NCI-H446 treated with DMSO at 0.1 percent for 48 hours (cell line): Measurements from ENCODE around the gene EMILIN1.
A peak's percentile ranks its signal among the peaks of the same experiment; 100 is the strongest.

ENCODE experiments used
- DNase-seq: peaks from one replicate; lab custom pipeline; 2025; lab: John Stamatoyannopoulos, UW

The EMILIN1 gene

GRCh38 chr2:27080140-27080469 lies 1.7 kb downstream of the EMILIN1 start:
- no peak for DNase-seq

DNA sequence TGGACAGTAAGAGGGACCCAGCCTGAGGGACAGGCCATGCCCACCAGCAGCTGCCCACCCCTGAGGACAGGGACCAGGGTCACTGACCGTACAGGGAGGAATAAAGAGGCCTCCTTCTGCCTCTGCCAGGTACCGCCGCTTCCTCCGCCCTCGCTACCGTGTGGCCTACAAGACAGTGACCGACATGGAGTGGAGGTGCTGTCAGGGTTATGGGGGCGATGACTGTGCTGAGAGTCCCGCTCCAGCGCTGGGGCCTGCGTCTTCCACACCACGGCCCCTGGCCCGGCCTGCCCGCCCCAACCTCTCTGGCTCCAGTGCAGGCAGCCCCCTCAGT lies 2.2 kb downstream of the EMILIN1 start:
- DNase-seq: no peak

DNA sequence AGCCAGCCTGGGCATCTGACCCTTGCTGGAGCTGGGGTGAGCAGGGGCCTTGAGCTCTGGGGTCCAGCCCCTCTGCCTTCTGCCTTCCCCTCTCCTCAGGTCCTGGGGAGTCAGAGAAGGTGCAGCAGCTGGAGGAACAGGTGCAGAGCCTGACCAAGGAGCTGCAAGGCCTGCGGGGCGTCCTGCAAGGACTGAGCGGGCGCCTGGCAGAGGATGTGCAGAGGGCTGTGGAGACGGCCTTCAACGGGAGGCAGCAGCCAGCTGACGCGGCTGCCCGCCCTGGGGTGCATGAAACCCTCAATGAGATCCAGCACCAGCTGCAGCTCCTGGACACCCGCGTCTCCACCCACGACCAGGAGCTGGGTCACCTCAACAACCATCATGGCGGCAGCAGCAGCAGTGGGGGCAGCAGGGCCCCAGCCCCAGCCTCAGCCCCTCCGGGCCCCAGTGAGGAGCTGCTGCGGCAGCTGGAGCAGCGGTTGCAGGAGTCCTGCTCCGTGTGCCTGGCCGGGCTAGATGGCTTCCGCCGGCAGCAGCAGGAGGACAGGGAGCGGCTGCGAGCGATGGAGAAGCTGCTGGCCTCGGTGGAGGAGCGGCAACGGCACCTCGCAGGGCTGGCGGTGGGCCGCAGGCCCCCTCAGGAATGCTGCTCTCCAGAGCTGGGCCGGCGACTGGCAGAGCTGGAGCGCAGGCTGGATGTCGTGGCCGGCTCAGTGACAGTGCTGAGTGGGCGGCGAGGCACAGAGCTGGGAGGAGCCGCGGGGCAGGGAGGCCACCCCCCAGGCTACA lies 3.8 kb downstream of the EMILIN1 start:
- DNase-seq: no peak

DNA sequence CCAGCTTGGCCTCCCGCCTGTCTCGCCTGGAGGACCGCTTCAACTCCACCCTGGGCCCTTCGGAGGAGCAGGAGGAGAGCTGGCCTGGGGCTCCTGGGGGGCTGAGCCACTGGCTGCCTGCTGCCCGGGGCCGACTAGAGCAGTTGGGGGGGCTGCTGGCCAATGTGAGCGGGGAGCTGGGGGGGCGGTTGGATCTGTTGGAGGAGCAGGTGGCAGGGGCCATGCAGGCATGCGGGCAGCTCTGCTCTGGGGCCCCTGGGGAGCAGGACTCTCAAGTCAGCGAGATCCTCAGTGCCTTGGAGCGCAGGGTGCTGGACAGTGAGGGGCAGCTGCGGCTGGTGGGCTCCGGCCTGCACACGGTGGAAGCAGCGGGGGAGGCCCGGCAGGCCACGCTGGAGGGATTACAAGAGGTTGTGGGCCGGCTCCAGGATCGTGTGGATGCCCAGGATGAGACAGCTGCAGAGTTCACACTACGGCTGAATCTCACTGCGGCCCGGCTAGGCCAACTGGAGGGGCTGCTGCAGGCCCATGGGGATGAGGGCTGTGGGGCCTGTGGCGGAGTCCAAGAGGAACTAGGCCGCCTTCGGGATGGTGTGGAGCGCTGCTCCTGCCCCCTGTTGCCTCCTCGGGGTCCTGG lies 4.5 kb downstream of the EMILIN1 start:
- DNase-seq: no peak

- no peak for DNase-seq
These were observed 5.2 kb downstream of the EMILIN1 start for GRCh38 chr2:27083410-27084296.

GRCh38 chr2:27084297-27085061 lies 6.1 kb downstream of the EMILIN1 start:
- no peak for DNase-seq

GRCh38 chr2:27085062-27085672 lies 6.8 kb downstream of the EMILIN1 start:
- no peak for DNase-seq

DNA sequence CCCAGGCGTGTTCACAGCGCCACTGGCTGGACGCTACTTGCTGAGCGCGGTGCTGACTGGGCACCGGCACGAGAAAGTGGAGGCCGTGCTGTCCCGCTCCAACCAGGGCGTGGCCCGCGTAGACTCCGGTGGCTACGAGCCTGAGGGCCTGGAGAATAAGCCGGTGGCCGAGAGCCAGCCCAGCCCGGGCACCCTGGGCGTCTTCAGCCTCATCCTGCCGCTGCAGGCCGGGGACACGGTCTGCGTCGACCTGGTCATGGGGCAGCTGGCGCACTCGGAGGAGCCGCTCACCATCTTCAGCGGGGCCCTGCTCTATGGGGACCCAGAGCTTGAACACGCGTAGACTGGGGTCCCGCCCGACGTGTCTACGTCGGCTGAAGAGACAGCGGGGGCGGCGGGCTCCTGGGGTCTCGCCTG lies 7.3 kb downstream of the EMILIN1 start:
- DNase-seq: no peak

DNA sequence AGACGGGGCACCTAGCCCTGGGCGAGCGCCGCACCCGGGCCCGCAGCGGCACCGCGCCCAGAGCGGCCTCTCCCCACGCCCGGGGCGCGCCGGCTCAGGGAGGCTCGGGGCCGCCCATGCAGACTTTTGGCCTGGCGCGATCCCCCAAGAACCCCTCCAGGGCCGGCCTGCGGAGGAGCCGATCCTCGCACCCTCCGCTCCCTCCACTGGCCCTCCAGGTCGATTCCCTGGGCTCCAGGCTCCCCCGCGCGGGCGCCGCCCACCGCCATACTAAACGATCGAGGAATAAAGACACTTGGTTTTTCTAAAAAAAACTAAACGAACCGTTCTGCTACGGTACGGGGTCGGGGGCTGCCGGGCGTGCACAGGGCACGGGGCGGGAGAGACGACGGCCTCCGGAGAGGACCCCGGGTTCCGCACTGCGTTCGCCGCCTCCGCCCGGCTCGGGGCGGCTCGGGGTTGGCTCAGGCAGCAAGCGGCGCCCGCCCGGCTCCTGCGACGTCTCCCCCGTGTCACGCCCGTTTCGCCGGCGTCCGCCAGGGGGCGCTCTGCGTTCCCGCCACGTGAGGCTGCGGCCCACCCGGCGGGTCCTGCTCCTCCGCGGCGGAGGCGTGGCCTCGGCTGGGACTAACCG lies 7.8 kb downstream of the EMILIN1 start:
- peak; percentile 76 for DNase-seq

GRCh38 chr2:27086724-27087593 lies 8.5 kb downstream of the EMILIN1 start, which contains the start of gene KHK:
Gene KHK (plus strand): TSS chr2:27086772. CDS start chr2:27087260, 488 bp downstream.
- no peak for DNase-seq

DNA sequence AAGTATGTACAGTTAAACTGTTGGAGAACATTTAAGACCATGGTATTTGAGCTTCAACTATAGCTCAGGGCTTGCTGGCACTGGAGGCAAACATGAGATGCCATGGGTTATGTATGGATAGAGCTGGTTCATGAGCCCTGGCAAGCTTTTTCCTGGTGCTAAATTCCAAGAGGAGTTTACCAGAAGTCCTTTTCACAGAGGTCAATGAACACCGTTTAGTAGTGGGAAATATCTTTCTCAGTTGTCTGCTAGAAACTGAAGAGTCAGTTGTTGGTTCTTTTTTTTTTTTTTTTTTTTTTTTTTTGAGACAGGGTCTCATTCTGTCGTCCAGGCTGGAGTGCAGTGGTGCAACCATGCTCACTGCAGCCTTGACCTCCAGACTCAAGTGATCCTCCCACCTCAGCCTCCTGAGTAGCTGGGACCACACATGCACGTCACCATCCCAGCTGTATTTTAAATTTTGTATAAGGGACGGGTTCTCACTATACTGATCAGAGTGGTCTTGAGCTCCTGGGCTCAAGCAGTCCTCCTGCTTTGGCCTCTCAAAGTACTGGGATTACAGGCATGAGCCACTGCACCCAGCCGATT lies 9.5 kb downstream of the EMILIN1 start:
- no peak for DNase-seq

DNA sequence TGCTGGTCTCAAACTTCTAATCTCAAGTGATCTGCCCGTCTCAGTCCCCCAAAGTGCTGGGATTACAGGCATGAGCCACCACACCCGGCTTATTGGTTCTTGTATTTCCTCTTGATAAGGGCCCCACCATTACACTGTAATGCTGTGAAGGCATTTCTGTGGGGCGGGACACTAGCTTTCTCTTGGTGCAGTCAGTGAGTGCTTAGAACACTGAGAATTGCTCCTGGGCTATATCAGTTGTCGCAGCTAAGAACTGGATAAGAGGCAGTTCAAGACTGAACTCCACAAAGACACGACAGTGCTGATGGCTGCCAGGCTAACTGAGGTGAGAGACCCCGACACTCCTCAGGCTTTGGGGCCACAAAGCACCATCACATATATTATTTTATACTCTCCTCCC lies 10.2 kb downstream of the EMILIN1 start:
- DNase-seq: no peak

GRCh38 chr2:27089111-27089954 lies 10.9 kb downstream of the EMILIN1 start:
- DNase-seq: no peak

- no peak for DNase-seq
These were observed 13.6 kb downstream of the EMILIN1 start for GRCh38 chr2:27091746-27092695.

GRCh38 chr2:27092696-27093429 lies 14.4 kb downstream of the EMILIN1 start:
- no peak for DNase-seq

GRCh38 chr2:27093430-27094352 lies 15.3 kb downstream of the EMILIN1 start:
- DNase-seq: no peak
